NCI-H128 (cell line): ENCODE data around the gene NOL3.

ENCODE experiments used
- DNase-seq: peaks from one replicate; lab custom pipeline; 2025; ENCODE audit not compliant: unreplicated experiment; lab: John Stamatoyannopoulos, UW

NOL3 gene

DNA sequence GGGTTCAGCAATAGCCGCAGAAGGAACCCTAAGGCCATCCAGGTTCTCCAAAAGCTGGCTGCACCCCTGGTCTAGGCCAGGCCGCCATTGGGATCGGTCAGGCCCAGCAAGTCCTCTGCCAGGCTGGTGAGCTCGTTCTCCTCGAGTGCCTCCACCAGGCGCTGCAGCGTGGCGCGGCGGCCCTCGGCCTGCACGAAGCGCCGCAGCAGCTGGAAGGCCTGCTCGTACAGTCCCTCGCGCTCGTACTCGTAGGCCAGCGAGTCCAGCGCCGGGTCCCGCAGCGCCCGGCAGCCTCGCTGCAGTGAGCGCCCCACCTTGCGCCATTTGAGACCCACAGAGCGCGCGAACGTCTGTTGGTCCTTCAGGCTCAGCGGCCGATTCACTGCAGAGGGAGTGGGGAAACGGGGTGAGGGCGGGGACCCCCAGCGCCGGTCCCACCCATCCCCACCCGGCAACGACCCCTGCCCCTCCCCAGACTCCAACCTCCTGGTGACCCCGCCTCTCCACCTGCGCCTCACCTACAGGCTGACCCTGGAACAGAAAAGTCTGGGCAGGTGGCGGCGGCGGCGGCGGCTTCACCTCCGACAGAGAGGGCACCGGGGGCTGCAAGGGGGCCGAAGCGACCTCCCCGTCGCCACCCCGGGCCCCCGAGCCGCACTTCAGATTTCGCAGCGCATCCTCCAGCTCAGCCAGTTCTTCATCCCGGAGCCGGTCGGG, 15.6 kb upstream of the NOL3 start:
- no peak for DNase-seq

DNA sequence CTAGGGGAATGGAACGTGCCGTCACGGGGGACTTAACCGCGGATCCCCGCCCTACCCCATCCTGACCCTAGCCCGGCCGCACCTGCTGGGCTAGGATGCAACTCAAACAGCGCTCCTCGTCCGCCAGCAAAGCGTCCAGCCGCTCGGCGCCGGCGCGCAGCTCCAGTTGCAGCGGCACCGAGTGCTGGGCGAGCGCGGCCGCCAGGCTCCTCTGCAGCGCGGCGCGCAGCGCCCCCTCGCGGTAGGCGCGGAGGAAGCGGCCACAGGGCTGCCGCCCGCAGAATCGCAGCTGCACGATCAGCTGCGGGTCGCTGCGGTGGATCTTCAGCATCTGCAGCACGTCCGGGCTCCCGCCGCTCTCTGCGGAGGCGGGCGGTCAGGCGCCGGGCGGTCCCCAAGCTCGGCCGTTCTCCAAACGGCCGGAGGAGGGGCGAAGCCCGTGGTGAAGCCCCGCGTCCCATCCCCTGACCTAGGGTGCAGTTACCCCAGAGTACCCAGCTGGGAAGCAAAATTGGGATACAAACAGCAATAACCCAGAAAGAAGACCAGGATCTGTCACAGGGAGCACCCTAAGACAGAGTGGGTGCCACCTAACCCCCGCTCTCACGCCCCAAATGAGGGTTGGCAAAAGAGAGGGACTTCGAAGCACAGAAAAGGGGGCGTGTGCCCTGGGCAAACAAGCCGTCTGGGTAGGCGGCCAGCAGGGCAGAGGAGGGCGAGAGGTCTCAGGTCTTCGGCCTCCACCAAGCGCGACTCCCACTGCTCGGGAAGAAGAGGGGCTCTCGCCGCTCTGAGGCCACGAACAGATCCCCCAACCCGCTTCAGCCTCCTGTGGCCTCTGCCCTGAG, 14.8 kb upstream of the NOL3 start:
- no peak for DNase-seq

DNA sequence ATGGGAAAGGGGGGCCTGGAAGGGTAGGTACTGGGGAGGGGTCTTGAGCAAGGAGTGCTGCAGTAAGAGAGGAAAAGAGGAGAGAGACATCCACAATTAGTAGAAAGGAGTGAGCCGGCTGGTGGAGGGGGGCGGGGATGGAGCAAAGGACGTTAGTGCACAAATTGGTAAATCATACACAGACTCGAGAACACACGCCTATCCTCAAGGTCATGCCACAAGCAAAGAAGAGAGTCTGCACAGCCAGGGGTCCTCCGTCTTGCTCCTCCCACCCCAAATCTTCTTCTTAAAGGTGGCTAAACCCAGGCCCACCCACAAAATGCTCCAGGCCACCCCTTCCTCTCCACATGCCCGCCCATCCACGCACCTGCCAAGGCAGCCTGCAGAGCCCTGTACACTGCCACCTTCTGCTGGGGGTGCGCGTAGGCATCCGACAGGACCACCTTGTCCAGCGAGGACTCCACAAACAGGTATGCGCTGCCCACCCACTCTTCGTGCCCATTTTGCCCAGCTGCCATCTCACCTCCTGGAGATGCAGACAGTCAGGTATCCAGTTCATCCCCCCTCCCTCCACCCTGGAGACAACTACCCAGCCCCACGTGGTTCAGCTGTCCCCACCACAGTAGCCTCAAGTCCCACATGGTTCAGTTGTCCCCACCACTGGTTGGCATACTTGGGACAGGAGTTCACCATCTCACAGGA, 14.0 kb upstream of the NOL3 start:
- DNase-seq: no peak

DNA sequence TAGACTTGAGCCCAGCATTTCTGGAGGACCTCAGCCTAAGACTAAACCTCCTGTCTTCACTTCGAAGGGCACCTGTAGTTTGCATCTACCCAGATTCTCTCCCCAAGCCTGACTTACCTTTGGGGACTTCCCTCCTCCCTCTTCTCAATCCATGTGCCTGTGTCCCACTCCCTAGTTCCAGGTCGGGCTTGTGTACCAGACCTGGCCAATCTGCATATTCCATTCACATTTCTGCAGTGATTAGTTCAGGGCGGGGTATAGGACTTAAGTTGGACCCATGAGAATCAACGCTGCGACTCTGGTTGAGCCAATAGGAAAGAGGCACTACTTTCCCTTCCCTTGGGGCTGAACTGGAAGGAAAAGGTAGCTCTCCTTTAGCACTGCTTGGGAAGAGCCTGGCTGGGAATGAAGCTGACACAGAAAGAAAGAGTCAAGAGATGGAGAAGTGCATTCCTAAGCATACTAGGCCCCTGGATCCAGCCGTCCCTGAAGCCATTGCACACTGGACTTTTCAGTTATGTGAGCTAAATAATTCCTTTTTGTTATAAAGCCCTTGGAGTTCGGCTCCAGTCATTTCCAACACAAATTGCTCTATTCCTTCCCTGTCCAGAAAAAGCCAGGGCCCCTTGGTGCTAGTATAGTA, 13.1 kb upstream of the NOL3 start:
- DNase-seq: no peak

DNA sequence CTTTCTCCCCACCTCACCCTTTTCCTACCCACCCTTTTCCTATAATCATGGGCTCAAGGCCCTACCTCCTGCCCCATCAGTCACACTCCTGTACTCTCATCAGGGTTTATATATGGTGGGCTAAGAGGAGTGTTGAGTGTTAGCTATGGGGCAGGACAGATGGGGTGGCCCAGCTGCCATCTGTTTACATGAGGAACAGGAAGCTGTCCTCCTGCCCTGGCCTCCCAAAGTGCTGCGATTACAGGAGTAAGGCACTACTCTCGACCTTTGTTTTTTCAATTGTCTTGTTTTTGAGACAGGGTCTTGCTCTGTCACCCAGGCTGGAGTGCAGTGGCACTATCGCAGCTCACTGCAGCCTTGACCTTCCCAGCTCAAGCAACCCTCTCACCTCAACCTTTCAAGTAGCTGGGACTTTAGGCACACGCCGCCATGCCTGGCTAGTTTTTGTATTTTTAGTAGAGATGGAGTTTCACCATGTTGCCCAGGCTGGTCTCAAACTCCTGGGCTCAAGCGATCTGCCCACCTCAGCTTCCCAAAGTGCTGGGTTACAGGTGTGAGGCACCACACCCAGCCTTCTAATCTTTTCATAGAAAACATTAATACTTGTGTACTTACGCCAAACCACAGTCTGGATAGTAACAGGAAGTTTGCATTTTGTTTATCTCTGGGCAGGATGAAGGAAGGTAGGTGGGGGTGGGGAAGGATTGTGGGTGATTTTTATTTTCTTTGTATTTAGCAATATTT, 12.3 kb upstream of the NOL3 start:
- DNase-seq: no peak

DNA sequence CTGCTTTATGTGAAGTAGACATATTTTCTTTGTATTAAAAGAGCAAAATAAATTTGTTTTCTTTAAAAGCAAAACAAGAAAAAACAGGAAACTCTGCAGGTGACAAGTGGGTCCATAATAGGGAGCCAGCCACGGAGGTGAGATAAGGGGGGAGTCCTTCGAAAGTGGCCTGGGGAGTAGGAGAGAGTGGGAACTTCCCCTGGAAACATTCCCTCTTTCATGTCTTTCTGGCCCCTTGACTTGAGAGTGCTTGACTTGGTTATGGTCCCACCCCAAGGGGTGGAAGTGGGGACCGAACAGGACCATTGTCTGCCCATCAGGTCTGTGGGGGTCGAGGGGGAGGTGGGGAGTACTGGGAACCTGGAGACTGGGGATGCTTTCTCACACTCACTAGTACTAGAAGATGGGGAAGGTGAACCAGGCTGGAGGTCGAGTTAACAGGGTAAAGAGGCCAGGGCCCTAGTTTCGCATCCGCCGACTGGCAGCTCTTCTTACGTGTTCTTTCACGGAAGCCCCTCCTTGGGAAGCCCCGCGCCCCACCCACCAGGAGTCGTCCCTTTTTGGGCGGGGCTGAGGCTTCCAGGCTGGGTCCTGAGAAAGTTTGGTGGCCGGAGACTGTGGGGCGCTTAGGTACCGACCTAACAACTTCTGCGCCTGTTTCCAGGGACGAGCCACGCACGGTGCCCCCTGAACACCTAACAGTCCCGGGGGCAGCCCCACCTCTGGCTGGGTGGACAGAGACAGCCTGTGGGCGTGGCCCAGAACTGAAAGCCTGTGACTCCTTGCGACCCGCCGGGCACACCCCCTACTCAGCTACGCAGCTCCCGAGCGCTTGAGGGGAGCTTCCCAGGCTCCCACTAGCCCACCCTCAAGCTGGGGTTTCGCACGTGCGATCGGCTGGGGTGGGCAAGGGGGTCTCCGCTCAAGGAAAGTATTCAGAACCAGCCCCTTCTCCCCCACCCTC, 11.4 kb upstream of the NOL3 start:
- no peak for DNase-seq

DNA sequence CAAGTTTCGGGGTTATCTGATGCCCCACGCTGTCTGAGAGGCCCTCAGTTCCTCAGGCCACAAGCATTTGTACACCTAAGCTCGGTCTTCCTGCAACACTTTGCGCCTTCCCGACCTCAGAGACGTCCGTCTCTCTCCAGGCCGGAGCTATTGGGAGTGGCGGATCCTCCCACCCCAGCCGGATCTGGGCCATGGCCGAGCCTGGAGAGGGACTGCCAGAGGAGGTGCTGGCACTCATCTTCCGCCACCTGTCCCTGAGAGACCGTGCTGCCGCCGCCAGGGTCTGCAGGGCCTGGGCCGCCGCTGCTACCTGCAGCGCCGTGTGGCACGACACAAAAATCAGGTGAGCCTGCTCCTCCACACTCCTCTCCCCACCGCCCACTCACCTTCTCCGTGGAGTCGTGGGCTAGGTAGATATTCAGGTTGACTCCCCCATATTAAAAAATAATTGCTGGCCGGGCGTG, 8.7 kb upstream of the NOL3 start:
- DNase-seq: no peak

DNA sequence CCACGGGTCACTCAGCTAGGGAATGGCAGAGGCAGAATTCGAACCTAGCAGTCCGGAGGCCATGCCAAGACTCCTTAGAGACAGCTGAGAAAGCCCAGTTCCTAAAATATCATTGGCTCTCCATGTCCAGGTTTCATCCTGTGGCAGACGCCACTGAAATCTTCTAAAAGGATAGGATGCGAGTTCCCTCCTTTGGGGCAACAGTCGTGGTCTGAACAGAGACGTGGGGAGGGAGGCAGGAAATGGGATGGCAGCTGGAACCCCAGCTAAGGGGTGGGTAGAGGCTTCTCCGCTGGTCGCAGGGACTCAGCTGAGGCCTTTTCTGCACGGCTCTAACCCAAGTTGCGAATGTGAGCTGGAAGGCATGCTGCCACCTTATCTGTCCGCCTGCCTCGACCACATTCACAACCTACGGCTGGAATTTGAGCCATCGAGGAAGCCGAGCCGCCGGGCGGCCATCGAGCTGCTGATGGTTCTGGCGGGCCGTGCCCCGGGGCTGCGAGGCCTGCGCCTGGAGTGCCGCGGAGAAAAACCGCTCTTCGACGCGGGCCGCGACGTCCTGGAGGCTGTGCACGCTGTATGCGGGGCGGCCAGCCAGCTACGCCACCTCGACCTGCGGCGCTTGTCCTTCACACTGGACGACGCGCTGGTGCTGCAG, 7.7 kb upstream of the NOL3 start:
- no peak for DNase-seq

DNA sequence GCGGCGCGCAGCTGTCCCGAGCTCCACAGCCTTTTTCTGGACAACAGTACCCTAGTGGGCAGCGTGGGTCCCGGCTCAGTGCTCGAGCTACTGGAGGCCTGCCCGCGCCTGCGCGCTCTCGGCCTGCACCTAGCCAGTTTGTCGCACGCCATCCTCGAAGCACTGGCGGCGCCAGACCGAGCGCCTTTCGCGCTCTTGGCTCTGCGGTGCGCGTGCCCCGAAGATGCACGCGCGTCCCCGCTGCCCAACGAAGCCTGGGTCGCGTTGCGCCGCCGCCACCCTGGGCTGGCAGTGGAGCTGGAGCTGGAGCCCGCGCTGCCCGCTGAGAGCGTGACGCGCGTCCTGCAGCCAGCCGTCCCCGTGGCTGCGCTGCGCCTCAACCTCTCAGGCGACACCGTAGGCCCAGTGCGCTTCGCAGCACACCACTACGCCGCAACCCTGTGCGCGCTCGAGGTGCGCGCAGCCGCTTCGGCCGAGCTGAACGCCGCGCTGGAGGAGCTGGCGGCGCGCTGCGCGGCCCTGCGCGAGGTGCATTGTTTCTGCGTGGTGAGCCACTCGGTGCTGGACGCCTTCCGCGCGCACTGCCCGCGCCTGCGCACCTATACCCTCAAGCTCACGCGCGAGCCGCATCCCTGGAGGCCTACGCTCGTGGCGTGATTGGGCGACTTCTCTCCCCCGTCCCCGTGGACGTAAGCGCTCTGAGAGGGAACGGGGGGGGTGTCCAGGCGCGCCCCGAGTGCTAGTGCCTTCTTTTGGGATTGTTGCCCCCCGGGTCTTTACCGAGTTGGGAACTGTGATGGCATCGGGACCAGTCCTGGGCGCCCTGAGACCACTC, 7.0 kb upstream of the NOL3 start:
- peak; percentile 75 for DNase-seq

DNA sequence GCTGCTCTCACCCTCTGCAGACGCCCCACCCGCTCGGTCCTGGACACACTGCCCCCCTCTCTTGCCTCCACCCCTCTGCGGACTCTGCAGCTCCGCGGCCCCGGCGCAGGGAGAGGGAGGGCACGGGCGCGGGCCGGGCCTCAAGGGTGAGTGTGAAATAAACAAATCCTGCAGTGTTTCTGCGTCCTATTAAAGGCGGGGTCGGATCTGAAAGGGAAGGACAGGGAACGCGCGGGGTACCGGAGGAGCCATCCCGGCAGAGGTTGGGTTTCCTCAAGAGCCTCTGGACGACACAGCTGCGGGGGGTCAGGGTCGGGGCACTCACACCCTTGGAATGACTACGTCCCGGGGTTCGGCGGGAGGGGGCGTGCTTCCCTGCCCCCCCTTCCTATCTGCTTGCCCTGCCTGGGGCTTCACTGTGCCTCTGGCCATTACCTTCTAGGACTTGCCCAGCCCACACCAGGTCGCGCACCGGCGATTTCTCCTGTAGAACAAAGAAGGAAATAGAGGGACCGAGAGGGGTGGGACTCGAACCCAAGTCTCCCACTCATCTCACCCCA, 6.3 kb upstream of the NOL3 start:
- DNase-seq: no peak

DNA sequence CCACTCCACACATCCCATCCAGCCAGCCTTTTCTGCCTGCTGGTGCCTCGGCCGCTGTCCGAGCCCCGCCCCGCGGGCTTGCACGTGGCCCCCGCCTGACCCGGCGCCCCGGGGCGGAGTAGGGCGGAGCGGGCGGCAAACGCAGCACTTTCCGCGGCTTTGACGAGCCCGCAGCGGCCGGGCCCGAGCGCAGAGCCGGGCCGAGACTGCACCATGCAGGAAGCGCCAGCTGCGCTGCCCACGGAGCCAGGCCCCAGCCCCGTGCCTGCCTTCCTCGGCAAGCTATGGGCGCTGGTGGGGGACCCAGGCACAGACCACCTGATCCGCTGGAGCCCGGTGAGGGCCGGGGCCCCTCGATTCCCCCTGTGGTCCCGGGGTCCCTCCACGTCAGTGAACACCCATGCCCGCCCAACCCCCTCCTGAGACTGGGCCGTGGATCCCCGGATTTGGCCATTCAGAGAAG, 5.7 kb upstream of the NOL3 start, which contains the start of gene HSF4:
TSS of gene HSF4 (plus strand) at position 147 of the 463 bp plus-strand sequence. CDS start at position 214, 67 bp downstream.
- no peak for DNase-seq

DNA sequence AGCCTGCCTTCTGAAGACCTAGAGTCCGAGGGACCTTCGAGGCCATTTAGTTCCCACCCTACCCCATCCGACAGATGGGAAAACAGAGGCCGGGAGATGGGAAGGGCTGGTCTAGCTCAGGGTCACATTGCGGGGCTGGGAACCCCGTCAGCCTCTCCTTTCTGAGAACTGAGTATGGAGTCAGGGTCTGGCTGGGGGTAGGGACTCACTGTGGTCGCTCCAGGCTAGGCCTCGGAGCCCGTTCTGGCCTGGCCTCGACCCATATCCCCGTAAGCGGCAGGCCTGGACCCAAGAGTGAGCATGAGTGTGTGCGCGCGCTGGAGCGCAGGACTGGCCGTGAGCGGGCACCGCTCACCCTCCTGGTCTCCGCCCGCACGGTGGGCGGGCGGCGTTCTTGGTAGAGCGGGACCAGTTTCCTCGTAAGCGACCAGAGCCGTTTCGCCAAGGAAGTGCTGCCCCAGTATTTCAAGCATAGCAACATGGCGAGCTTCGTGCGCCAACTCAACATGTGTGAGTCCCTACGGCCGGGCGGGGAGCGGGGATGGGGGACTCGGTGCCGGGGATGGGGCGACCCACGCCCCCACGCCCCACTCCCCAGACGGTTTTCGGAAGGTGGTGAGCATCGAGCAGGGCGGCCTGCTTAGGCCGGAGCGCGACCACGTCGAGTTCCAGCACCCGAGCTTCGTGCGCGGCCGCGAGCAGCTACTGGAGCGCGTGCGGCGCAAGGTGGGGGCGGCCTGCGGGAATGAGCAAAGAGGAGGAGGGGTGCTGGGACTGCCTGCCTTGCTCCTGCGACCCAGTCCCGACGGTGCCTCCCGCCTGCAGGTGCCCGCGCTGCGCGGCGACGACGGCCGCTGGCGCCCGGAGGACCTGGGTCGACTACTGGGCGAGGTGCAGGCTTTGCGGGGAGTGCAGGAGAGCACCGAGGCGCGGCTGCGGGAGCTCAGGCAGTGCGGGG, 4.9 kb upstream of the NOL3 start:
- DNase-seq: no peak

DNA sequence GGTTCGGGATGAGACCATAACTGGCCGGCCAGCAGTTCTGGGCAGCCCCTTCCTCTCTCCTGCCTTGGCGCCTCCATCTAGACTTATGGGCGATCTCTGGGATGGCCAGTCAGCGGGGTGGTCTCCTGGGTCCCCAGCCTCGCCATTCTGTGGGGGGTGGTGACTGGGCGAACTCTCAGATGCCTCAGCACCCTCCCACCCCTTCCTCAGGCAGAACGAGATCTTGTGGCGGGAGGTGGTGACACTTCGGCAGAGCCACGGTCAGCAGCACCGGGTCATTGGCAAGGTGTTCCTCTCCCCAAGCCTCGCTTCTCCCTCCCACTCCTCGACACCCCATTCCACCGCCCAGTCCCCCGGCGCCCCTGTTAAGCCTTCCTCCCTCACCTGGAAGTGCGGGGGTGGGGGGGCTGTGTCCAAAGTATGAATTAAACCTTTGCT, 4.2 kb upstream of the NOL3 start:
- DNase-seq: no peak

DNA sequence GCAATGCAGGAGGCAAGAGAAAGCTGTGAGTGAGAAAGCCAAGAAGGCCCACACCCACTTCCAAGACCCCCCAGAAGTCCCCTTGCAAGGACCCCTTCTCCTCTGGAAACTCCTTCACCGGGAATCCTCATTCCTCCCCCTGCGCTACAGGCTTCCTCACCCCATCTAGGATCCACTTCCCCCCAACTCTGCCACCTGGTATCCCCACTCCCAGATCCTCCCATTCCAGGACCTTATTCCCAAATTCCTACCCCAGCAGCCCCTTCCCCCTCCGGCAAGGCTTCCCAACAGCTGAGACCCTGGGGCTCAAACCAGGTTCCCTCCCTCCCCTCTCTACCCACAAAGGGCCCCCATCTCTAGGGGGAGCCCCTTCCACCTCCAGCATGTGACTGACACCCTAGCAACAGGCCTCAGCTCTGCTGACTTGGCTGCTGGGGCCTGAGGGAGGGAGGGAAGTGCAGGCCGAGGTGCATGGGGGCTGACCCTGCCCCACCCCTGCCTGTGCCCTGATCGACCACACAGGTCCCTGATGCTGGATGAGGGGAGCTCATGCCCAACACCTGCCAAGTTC, 3.7 kb upstream of the NOL3 start:
- DNase-seq: no peak

DNA sequence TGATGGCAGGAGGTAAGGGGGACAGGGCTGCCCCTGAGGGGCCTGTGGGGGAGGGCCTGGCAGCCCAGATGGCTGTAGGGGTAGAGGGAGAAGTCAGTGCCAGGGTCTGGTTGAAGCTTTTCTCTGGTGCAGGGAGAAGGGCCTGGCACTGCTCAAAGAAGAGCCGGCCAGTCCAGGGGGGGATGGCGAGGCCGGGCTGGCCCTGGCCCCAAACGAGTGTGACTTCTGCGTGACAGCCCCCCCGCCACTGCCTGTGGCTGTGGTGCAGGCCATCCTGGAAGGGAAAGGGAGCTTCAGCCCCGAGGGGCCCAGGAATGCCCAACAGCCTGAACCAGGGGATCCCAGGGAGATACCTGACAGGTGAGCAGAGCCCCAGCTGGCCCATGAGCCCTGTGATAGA, 2.8 kb upstream of the NOL3 start:
- DNase-seq: no peak

DNA sequence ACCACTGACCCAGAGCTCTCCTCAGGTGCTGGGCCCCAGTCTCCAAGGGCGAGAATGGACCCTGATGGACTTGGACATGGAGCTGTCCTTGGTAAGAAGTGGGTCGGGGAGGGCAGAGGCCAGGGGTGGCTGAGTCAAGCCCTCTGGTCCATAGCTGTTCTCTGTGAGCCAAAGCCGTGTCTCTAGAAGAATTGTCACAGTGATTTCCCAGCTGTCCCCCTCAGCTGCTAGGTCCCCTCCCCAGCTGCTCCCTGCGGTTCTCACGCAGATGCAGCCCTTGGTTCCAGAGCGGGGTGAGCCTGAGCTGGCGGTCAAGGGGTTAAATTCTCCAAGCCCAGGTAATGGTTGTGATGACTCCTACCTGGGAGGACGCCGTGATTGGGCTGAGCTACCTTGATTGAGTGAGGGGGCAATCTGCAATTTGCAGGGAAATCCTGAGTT, 1.3 kb upstream of the NOL3 start:
- DNase-seq: no peak
